HL-60 (cell line): ENCODE data around the gene ZC3H12C.

Experiments used
- GABPA ChIP-seq: IDR thresholded peaks from 2 replicates; pipeline ENCODE4 v1.6.1; 2012; ENCODE audit warnings: low read depth
- POLR2AphosphoS5 ChIP-seq: IDR thresholded peaks from 2 replicates; pipeline ENCODE4 v1.6.1; 2012; ENCODE audit warnings: low read depth
- TF ChIP-seq, protein P1 (sequence below): IDR thresholded peaks from one replicate; pipeline ENCODE4 v1.5.1; 2011; ENCODE audit warnings: low read length, control low read depth, inconsistent platforms; ENCODE audit not compliant: insufficient read depth

GRCh38 chr11:110113973-110114372 is 20.8 kb downstream of the ZC3H12C start:
- TF ChIP-seq, protein P1, sequence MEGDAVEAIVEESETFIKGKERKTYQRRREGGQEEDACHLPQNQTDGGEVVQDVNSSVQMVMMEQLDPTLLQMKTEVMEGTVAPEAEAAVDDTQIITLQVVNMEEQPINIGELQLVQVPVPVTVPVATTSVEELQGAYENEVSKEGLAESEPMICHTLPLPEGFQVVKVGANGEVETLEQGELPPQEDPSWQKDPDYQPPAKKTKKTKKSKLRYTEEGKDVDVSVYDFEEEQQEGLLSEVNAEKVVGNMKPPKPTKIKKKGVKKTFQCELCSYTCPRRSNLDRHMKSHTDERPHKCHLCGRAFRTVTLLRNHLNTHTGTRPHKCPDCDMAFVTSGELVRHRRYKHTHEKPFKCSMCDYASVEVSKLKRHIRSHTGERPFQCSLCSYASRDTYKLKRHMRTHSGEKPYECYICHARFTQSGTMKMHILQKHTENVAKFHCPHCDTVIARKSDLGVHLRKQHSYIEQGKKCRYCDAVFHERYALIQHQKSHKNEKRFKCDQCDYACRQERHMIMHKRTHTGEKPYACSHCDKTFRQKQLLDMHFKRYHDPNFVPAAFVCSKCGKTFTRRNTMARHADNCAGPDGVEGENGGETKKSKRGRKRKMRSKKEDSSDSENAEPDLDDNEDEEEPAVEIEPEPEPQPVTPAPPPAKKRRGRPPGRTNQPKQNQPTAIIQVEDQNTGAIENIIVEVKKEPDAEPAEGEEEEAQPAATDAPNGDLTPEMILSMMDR, result no peak
- no peak for TF ChIP-seq POLR2AphosphoS5
- TF ChIP-seq GABPA, result no peak
